OCI-LY1 (cell line): ENCODE measurements around the gene FANK1.

Source experiments
- H2AFZ ChIP-seq: fragments of 200-600 bp; sonication (generic), shearing (Covaris generic); 2 replicates; pipeline ENCODE4 v1.6.0; 2014; ENCODE audit warnings: antibody characterized with exemption, mild to moderate bottlenecking, low read length
- H3F3A ChIP-seq: fragments of 200-600 bp; sonication (generic), shearing (Covaris generic); 2 replicates; pipeline ENCODE4 v1.6.0; 2014; ENCODE audit warnings: mild to moderate bottlenecking, antibody characterized with exemption, low read length, moderate library complexity; ENCODE audit not compliant: insufficient read depth
- H3K27ac ChIP-seq: fragments of 200-600 bp; sonication (generic); 2 replicates; pipeline ENCODE4 v1.5.1; 2014; ENCODE audit warnings: low read length, mixed run types, mild to moderate bottlenecking, low read depth; ENCODE audit not compliant: poor library complexity, severe bottlenecking
- H3K27me3 ChIP-seq: fragments of 200-600 bp; sonication (generic); 2 replicates; pipeline ENCODE4 v1.6.0; 2014; ENCODE audit warnings: antibody characterized with exemption, mild to moderate bottlenecking, low read length, moderate library complexity; ENCODE audit not compliant: insufficient read depth
- H3K36me3 ChIP-seq: fragments of 200-600 bp; sonication (generic); 2 replicates; pipeline ENCODE4 v1.6.1; 2014; ENCODE audit warnings: mild to moderate bottlenecking, antibody characterized with exemption, low read length, moderate library complexity, mixed read lengths; ENCODE audit not compliant: insufficient read depth
- H3K4me1 ChIP-seq: fragments of 200-600 bp; sonication (generic); 2 replicates; pipeline ENCODE4 v1.5.1; 2014; ENCODE audit warnings: mild to moderate bottlenecking, low read length, moderate library complexity; ENCODE audit not compliant: insufficient read depth, severe bottlenecking
- H3K4me2 ChIP-seq: fragments of 200-600 bp; sonication (generic), shearing (Covaris generic); 2 replicates; pipeline ENCODE4 v1.6.1; 2014; ENCODE audit warnings: low read length
- H3K4me3 ChIP-seq: fragments of 200-600 bp; sonication (generic); 2 replicates; pipeline ENCODE4 v1.5.1; 2014; ENCODE audit warnings: low read length, low read depth, mild to moderate bottlenecking, mixed read lengths; ENCODE audit not compliant: poor library complexity, severe bottlenecking
- H3K79me2 ChIP-seq: fragments of 200-600 bp; shearing (Covaris generic); 2 replicates; pipeline ENCODE4 v1.6.1; 2016; ENCODE audit warnings: mixed run types, low read length, mixed read lengths; ENCODE audit not compliant: insufficient read depth
- H3K9ac ChIP-seq: fragments of 200-600 bp; sonication (generic), shearing (Covaris generic); 2 replicates; pipeline ENCODE4 v1.6.1; 2014; ENCODE audit warnings: mild to moderate bottlenecking, low read length, mixed read lengths
- H3K9me2 ChIP-seq: fragments of 200-600 bp; sonication (generic), shearing (Covaris generic); 2 replicates; pipeline ENCODE4 v1.6.1; 2014; ENCODE audit warnings: low read depth, mild to moderate bottlenecking, low read length, mixed read lengths
- H3K9me3 ChIP-seq: fragments of 200-600 bp; shearing (Covaris generic); 2 replicates; pipeline ENCODE4 v1.6.1; 2014; ENCODE audit warnings: low read length, mixed read lengths
- H4K20me1 ChIP-seq: fragments of 200-600 bp; sonication (generic), shearing (Covaris generic); 2 replicates; pipeline ENCODE4 v1.6.0; 2016; ENCODE audit warnings: mild to moderate bottlenecking, low read length; ENCODE audit not compliant: insufficient read depth
- EZH2 ChIP-seq: fragments of 200-600 bp; sonication (generic), shearing (Covaris generic); IDR thresholded peaks from 2 replicates; pipeline ENCODE4 v1.8.0; 2017; ENCODE audit warnings: borderline replicate concordance, mixed run types, mild to moderate bottlenecking, antibody characterized with exemption, low read length, moderate library complexity, mixed read lengths
- TF ChIP-seq, protein P1 (sequence below): fragments of 200-600 bp; sonication (generic), shearing (Covaris generic); IDR thresholded peaks from 2 replicates; pipeline ENCODE4 v1.5.1; 2017; ENCODE audit warnings: mild to moderate bottlenecking, antibody characterized with exemption, low read length, moderate library complexity, mixed read lengths

Gene FANK1

DNA sequence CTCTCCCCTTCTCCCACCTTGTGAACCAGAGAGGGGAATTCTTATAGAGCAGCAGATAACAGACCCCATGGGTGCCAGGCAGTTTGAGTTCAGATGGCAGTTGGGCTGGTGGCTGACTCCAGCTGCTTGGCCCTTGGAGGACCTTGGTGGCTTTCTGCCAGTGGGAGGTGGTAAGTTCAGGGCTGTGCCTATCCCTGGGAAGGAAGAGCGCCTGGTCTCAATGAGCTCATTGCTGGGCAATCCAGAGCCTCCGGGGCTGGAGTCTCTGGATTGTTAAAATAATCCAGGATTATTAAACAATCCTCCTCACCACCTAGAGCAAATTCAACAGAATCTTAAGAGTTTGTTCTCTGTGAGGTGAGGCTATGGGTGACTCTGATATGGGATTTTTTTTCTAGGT is 105.2 kb downstream of the FANK1 start:
- Histone ChIP-seq H3K36me3 (no peaks in the 10 kb centered on the region), H3K4me2 (no peak overlapping the region), H3K9ac (no peak overlapping the region)

DNA sequence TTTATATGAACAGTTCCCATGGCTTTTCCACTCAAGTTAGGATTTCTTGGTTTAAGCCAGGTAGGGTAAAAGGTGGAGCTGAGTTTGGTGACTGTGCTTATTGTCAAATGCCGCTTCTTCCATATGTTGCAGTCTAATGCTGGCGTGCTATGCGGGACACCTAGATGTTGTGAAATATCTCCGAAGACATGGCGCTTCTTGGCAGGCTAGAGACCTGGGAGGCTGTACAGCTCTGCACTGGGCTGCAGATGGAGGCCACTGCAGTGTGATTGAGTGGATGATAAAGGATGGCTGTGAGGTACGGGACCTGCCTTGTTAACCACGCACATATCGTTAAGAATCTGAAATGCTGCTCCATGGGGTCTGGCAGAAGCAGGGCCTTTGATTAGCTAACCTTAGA is 108.4 kb downstream of the FANK1 start:
- no peak overlapping the region for H2AFZ ChIP-seq
- H3K36me3 ChIP-seq: no peaks in the 10 kb centered on the region
- H3K79me2 ChIP-seq: no peaks in the 10 kb centered on the region
- H3K4me3 ChIP-seq: no peak overlapping the region
- no peaks in the 10 kb centered on the region for H3K27me3 ChIP-seq
- H4K20me1 ChIP-seq: no peaks in the 10 kb centered on the region
- H3K9me3 ChIP-seq: no peaks in the 10 kb centered on the region
- TF ChIP-seq, protein P1, sequence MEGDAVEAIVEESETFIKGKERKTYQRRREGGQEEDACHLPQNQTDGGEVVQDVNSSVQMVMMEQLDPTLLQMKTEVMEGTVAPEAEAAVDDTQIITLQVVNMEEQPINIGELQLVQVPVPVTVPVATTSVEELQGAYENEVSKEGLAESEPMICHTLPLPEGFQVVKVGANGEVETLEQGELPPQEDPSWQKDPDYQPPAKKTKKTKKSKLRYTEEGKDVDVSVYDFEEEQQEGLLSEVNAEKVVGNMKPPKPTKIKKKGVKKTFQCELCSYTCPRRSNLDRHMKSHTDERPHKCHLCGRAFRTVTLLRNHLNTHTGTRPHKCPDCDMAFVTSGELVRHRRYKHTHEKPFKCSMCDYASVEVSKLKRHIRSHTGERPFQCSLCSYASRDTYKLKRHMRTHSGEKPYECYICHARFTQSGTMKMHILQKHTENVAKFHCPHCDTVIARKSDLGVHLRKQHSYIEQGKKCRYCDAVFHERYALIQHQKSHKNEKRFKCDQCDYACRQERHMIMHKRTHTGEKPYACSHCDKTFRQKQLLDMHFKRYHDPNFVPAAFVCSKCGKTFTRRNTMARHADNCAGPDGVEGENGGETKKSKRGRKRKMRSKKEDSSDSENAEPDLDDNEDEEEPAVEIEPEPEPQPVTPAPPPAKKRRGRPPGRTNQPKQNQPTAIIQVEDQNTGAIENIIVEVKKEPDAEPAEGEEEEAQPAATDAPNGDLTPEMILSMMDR: no peak
- no peak for TF ChIP-seq EZH2
- H3F3A ChIP-seq: no peaks in the 10 kb centered on the region
- no peaks in the 10 kb centered on the region for H3K9me2 ChIP-seq
- H3K4me1 ChIP-seq: no peaks in the 10 kb centered on the region
- no peak overlapping the region for H3K4me2 ChIP-seq
- no peak overlapping the region for H3K9ac ChIP-seq
- no peak overlapping the region for H3K27ac ChIP-seq

More for the DNA sequence above, 105.2 kb downstream of the FANK1 start:
- no peak overlapping the region for H3K4me3 ChIP-seq
- H3K27me3 ChIP-seq: no peaks in the 10 kb centered on the region; the same call in 1 of the 2 replicates
- H3K4me1 ChIP-seq: no peaks in the 10 kb centered on the region
- H4K20me1 ChIP-seq: no peaks in the 10 kb centered on the region
- no peaks in the 10 kb centered on the region for H3K9me2 ChIP-seq
- no peaks in the 10 kb centered on the region for H3F3A ChIP-seq
- H3K9me3 ChIP-seq: no peaks in the 10 kb centered on the region
- TF ChIP-seq, protein P1: no peak
- TF ChIP-seq EZH2: no peak
- H3K27ac ChIP-seq: no peak overlapping the region
- no peak overlapping the region for H2AFZ ChIP-seq
- no peaks in the 10 kb centered on the region for H3K79me2 ChIP-seq

DNA sequence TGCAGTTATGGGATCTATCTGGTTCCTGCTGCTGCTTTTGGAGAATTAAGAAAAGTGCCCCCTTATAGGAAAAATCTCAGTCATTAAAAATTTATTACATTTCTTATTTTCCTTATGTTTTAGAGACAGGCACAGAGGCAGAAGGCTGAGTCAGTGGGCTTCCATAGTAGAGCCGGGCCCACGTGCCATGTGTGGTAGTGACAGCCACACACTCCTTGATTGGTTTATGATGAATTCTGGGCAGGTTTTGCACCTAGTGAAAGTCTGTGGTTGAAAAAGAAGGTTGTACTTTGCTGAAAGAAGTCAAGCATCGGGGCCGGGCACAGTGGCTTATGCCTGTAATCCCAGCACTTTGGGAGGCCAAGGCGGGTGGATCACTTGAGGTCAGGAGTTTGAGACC is 109.9 kb downstream of the FANK1 start:
- Histone ChIP-seq H3K79me2 (no peaks in the 10 kb centered on the region), H3K27me3 (no peaks in the 10 kb centered on the region), H3K4me2 (no peak overlapping the region), H3K4me3 (no peak overlapping the region), H3F3A (no peaks in the 10 kb centered on the region), H3K9ac (no peak overlapping the region), H2AFZ (no peak overlapping the region), H3K27ac (no peak overlapping the region), H4K20me1 (no peaks in the 10 kb centered on the region), H3K4me1 (no peaks in the 10 kb centered on the region), H3K36me3 (no peaks in the 10 kb centered on the region), H3K9me2 (no peaks in the 10 kb centered on the region), H3K9me3 (no peaks in the 10 kb centered on the region)
- TF ChIP-seq, protein P1: no peak
- no peak for TF ChIP-seq EZH2
